ENCODE data around the gene SLC9A9.

Gene SLC9A9

DNA sequence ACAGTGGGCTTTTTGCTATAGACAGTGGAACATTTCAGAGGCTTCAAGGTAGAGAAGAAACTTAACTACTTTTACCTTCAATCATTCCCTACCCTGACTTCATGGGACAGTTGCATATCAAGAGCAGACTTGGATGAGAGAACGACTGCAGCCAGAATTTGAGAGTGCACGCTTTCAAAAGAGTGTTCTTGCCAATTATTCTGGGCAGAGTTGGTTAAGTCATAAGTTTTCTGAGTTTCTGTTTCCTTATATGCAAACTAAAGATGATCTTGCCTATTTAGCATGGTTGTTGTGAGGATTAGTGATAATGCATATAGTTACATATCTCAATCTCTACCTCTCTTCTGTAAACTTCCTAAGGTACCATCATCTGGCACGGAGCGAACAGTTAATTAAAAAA is 7.6 kb downstream of the SLC9A9 start:
- no peak for DNase-seq

DNA sequence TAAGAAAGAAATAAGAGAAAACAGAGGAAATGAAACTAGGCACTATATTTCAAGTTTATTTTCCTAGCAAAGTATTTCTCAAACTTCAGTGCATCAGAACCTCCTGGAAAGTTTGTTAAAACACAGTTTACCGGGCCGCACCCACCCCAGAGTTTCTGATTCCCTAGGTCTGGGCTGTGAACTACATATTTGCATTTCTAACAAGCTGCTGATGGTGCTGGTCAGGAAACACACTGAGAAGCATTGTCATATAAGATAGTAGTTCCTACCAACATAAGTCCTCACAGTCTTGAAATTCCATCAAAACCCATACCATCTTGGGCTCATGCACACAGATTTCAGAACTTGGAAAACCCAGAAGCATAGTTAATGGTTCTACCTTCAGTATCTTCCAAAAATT is 8.3 kb downstream of the SLC9A9 start:
- DNase-seq: no peak

DNA sequence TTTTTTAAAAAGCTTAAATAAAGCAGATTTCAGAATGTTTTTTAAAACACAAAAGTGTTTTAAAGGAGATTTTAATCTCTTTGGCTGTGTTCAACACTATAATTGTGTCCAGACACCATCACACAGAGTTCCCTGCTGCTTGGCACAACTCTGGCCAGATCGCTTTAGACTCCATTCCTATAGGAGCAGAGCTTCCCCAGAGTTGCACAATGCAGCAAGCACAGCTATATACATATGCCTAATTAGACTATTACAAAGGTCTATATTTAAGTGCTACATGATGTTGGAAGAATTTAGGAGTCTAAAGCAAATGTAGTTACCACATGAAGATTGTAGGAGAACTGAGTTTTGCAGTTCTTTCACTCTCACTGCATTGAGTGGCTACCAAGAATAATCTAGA is 11.2 kb downstream of the SLC9A9 start:
- DNase-seq: no peak

DNA sequence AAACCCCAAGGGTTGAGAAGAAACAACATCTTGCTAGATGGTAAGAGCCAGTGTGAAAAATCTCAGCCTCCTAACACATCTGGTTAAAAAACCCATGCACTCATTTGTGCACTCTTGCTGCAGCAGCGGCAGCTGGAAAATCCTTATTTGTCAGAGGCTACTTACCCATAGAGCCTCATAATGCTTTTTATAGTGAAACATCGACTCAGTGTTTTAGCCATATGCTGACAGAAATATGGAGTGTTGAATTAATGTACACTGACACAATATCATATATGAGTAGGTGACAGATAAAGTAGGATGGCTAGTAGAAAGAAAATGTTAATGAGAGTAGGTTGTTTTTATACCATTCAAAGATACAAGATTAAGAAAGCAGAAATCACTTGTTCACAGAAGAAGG is 13.0 kb downstream of the SLC9A9 start:
- no peak for DNase-seq

DNA sequence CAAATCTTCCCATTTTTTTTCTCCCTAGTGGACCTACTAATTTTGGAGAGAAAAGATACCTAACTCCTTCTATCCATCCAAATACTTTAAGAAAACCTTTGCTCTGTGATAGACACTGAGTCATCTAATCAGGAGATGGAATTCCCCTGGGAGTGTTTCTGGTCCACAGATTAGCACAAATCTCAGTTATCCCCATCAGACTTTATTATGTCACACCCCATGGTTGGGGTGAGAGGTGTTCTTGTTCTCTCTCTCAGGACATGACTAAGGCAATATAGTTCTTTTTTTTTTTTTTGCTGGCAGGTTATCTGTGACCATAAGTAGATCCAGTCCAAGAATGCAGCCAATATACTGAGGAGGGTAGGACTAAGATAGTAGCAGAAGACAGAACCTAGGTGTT is 15.8 kb downstream of the SLC9A9 start:
- no peak for DNase-seq

DNA sequence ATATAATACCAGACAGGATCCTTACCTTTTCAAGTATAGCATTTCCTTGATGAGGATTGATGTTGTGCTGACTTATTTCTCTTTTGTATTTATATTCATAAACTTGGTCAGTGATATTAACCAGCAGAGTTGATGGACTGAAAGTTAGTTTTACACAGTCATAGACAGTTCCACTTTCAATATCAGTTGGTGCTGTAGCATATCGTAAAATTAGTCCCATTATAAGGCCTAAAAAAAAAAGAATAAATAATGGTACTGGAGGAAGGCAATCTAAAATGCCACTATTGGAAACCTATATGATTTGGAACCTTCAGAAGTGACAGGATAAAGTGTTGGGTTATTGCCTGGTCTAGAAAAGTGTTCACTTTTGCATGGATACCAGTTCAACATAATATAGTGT is 16.3 kb downstream of the SLC9A9 start:
- DNase-seq: no peak

DNA sequence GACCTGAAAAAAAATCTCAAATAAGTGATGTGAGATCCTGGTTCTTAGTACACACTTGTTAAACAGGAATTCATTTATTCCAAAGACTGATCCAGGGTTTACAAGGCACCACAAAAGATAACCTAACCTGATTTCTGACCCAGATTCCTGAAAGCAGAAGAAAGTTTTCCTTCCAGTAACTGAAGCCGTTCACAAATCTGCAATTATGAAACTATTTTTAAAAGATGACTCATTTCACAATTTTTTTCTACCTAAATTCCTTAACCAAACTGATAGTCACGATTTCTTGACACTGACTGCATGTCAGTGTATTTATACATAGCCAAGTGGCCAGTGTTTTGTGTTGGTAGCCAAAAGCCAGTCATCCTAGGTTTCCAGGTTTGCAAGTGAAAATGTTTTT is 17.1 kb downstream of the SLC9A9 start:
- DNase-seq: no peak

DNA sequence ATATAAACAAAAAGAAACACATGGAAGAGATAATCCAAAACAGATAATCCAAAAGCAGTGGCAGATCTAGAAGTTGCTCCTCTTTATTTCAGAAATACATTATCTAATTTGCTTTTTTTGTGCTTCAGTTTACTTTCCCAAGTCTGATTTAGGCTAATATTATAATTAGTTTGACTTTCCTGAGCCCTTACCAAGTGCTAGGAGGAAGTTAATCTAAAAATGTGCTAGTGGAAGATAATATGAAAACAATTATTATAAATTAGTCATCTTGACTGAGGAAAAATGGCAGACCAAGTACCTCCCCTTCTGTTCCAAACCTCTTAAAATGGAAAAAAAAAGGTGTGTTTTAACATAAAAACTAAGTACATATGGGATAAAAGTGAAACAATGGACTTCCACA is 17.5 kb downstream of the SLC9A9 start:
- no peak for DNase-seq

DNA sequence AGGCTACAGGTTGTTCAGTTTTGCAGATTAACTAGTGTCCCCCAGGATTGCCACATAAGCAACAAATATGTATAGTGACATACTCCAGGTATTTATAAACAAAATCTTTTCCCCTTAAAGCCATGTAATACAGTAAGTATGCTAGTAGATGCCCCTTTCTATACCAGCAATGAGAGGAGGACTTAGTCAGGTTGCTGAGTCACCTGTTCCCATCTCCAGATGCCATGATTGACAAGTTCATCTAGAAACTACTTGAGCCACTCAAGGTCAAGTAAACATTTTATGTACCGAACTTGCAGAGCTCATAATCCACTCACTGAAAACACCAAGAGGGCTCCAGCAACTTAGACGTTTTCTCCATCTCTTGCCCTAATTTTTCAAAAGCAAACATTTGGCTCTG is 18.2 kb downstream of the SLC9A9 start:
- DNase-seq: no peak

DNA sequence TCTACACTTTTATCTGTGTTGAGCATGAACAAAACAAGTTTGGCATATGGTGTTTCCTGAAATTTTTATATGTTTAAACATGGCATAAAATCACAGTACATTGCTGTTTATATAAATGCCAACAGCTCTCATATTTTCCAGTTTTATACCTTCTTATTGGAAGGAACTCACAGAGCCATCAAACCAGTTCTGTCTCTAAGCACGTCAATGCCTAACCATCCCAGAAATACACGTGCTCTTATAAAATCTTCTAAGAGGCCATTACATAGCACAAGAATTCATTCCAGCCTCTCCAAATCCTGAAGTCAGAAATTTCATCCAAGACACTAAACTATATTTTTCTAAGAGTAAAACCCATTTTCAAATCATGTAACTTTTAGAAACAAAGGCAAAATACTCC is 20.8 kb downstream of the SLC9A9 start:
- DNase-seq: no peak

DNA sequence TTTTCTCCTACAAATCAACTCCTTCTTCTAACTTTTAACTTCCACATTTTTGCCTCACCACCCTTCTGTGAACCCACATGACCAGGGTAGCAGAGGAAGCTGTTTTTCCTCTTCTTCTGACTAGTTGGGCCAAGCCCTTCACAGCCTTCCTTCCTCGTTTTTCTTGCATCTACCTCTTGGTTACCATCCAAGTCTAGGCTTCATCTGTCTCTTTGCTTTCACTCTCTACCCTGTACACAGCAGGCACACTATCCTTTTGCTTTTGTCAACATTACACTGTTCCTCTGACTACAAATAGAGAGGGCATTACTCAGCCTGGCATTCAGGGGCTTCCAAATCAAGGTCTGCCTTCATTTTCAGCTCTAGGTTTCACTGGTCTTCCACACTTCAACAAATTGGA is 22.0 kb downstream of the SLC9A9 start:
- DNase-seq: no peak

DNA sequence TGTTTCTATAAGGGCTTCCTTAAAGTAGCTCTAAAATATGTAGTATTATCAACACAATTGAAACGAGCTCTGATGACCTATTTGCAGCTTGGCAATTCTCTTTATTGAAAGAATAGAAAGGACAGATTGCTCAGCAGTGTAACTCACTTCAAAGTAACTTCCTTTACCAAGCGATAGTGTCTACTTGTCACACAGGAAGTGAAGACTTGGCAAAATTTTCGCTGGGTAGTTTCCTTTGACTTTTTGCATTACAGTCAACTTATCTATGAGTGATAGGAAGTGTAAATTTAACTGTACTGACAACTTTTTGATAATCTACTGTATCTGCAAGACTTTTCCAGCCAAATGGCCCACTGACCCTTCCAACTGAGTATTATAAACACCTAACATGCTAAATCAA is 22.8 kb downstream of the SLC9A9 start:
- no peak for DNase-seq

DNA sequence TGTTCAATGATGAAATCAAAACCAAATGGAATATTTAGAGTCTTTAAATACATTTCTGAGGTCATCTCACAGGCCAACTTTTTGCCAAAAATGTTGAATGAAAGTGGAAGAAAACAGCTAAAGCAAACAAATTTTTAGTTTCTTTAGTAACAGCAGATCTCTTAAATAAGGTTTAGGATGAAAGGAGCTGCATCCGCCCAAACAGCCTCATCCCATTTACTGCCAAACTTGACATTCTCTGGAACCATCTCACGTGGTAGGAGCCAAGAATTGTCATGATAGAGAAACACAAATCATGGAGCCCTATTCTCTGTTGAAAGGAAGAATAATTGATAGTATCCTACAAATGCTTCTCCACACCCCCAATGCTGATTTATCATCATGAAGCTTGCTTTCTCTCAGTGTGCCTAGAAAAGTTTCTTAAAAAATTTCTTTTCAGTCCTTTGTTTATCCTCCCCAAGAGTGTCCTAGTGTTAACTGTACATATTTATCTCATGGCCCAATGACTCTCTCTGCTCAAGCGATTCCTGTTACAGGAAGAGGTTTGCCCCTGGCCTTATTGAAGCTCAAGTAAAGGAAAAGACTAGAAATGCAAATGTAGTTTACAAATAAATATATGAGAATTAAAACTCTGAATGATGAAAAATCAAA is 23.4 kb downstream of the SLC9A9 start:
- DNase-seq: no peak

DNA sequence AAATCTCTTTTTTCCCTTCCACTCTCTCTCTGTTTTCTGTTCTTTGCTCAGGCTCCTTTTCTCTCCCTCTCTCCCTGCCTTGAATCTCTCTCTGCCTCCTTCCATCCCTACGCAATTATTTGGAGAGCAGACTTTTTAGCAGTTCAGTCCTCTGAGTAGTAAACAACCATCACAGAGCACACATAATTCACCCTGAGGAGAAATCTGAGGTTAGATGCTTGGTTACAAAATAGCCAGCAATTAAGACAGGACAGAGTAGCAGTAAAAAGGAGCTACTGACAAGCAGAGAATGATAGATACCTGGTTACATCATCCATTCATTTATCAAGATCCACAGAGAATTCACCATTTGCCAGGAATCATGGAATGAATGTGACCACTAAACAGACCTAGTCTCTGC is 25.5 kb downstream of the SLC9A9 start:
- DNase-seq: no peak

DNA sequence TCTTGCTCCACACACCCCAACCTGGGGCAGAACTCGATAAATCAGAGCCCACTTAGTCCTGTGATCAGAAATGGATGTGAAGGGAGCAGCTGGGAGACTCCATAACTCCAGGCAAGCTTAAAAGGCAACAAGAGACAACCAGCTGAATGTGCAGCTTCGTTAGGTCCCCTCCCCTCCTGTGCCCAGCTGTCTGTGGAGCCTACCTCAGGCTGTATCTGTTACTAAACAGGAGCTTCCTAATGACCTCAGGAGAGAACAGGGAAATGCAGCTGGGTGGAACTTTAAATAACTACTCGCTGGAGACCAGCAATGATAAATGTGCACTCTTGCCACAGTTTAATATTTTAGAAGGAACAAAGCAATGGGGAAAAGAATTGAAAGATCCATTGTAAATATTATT is 25.9 kb downstream of the SLC9A9 start:
- DNase-seq: no peak

DNA sequence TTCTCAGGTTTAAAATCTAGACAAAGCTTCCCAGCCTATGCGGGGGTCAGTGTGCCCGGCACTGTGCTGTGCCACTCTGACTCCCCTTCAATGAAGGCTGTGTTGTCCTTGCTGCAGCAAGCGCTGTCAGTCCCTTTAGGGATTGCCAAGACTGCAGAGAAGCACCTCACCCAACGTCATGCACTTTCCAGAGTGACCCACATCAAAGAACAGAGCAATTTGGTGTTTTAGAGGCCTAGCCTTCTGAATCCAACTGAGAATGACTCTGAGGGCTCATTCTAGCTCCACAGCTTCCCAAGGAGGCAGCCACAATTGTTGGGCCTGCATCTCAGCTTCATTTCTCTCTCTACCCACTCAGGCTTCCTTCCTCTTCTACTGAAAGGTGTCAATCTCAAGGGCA is 26.4 kb downstream of the SLC9A9 start:
- no peak for DNase-seq

DNA sequence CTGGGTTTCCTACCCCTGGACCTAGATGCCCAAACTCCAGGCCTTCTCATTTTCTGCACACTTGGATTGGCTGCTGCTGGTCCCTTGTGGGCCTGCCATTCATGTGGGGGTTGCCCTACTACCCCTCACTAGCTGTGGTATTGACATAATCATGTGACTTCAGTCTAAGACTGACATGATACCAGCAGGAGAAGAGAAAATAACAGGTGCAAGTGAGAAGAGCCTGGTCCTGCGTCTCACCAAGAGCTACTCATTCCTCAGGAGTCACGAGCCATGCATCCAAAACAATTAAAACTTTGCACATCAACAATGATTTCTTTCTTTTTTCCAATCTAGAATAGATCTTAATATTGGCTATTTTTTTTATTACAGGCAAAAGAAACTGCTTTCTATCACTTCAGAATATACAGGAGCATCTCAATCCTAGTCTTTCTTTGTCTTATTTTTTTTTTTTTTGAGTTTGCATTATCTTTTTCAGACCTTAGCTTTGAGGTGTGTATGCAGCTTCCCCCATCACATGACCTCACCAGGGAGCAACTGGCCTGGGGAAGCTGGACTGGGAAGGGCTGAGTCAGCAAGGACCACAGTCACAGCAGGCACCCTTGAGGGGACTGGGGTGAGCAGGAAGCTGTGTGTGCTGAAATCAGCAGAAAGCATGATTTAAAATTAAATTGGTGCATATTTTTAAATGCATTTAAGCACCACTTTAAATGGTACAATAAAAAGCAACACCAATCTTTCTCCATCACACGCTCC is 27.6 kb downstream of the SLC9A9 start:
- DNase-seq: no peak

DNA sequence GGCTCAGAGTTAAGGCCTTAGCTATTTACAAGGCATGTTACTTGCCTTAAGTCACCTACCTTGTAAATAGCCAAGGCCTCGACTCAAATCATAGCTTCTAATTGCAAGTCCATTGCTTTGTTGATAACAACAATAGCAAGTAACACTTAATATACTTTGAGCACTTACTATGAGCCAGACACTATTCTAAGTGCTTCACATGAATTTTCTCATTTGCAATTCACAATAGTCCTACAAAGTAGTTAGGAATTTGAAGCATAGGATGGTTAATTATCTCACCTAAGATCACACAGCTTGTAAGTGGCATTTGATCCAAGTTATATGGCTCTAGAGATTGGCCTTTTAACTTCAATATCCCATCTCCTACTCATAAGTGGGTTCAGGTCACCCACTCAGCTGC is 28.4 kb downstream of the SLC9A9 start:
- DNase-seq: no peak

DNA sequence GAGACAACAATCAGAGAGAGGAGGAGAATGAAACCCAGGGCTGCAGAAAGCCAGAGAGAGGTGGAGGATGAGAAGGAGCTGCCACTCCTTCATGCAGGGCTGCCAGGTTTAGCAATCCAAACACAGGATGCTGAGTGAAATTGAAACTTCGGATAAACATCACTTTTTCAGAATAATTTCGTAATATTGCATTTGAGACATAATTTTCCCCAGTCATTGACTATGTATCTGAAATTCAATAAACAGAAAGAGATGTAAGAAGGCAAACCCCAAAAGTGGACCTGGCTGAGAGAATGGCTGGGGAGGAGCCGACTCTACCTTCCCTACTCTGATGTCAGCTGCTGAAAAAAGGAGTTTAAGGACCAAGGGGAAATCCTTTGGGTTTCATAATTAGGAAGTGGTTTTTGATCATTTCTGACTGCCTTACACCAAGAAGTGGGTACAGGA is 33.8 kb downstream of the SLC9A9 start:
- no peak for DNase-seq

DNA sequence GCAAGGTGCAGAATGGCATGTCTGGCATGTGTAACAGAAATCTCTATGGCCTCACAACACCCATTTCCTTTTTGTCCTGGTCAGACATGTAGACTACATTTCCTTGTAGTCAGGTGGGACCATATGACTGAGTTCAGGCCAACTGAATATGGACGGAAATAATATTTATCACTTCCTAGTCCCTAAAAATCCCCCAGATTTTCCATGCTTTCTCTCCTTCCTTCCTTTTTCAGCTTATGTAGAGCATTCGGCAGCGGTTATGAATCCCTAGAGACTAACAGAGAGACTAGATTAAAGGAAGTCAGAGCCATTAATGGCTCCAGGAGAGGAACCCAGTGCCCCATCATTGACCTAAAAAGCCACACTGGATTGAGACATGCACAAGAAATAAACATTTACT is 35.8 kb downstream of the SLC9A9 start:
- DNase-seq: no peak

DNA sequence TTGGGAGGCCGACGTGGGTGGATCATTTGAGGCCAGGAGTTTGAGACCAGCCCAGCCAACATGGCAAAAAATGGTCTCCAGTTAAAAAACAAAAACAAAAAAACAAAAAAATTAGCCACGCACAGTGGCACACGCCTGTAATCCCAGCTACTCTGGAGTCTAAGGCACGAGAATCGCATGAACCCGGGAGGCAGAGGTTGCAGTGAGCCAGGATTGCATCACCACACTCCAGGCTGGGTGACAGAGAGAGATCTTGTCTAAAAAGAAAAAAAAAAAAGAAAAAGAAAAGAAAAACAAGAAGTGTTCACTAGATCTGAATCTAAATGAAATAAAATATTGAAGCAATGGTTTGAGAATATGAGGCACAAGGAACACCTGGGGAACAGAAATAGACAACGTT is 36.7 kb downstream of the SLC9A9 start:
- DNase-seq: no peak

DNA sequence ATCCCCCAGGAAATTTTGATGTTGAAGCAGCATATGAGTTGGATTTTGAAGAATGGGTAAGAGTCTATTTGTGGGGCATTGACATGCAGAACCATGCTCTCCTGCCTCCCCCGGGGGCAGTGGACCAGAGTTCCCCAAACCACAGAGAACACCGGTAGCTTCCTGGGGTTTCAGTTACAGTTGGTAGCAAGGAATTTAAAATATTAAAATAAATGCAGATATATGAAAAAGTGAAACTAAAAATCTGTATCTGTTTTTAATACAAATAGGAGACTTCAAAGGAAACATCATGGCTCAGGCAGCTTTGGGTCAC is 37.4 kb downstream of the SLC9A9 start:
- no peak for DNase-seq

DNA sequence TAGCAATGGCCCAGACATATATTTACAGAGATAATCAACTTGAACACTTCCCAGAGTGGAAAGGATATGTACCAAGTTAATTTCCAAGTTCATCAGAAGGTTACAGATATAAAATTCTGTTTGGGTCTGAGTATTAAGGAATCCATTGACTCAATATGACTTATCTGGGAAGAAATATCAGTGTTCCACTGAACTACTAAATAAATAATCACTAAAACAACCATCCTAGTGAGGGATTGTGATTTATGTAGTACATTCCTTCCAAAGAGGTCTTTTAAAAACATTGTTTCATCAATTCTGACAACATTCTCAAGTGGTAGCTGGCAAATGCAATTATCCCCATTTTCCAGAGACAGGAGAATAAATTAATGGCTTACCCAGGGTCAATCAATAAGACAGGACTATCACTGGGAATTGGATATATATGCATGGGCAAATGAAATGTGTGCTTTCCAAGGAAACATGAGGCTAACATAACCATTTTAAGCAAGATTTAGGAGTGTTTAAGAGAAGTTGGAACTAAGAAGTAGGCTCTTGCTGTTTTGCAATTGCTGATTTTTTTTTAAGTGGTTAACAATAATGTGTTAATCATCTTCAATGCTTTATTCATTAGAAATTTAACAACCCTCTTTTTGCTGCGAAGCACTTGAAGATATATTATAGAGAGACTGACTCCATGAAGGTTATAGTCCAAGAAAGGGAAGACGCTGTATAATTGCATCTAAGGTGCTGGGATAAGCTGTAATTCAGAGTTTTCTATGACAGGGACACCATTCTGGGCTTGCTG is 37.9 kb downstream of the SLC9A9 start:
- no peak for DNase-seq

DNA sequence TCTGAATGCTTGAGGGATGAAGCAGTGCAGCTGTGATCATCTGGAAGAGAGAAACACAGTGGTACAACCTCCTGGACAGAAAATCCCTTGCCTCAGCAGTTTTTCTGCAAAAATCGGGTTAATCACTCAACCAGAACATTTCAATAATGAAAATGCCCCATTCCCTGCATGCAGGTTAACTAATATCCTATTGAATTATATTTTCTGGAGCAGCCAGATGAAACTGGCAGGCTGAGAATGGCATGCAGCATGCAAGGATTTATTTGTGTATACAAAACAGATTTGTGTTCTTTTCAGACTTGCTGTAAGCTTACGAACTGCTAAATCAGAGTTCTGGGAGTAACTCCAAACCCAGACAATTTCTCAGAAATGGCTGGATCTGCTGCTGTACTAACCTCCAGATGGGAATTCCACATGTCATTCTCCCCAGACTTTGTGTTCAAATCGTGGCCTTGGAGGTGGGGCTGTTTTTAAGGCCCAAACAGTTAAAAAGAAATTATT is 39.1 kb downstream of the SLC9A9 start:
- DNase-seq: no peak
